GM23338 (cell line): Measurements from ENCODE around the gene CYB561D2. TPM values are rescaled to one million over a fixed set of nuclear protein-coding genes. Genes with fewer than 3 reads are reported as not detected.

ENCODE experiments used
- ATAC-seq: fragments of 200-7000 bp; cut with Tn5 transposase; 3 replicates; pipeline ENCODE4 v1.9.1; 2020
- DNase-seq: peaks from one replicate; pipeline ENCODE4 v3.0.0-alpha.2; 2015; ENCODE audit warnings: low spot score
- H2AFZ ChIP-seq: fragments of 200-600 bp; sonication (generic); 2 replicates; pipeline ENCODE4 v1.8.0; 2016; ENCODE audit warnings: antibody characterized with exemption, mild to moderate bottlenecking, moderate library complexity
- H3F3A ChIP-seq: fragments of 200-600 bp; sonication (generic); replicated peaks from 2 replicates; pipeline ENCODE4 v1.8.0; 2017; ENCODE audit warnings: antibody characterized with exemption, mixed run types, low read depth
- H3K27ac ChIP-seq: fragments of 200-600 bp; sonication (generic); 2 replicates; pipeline ENCODE4 v1.6.1; 2016; ENCODE audit warnings: low read depth
- H3K27me3 ChIP-seq: fragments of 200-600 bp; sonication (generic); 2 replicates; pipeline ENCODE4 v1.8.0; 2016; ENCODE audit warnings: mild to moderate bottlenecking, mixed run types, moderate library complexity; ENCODE audit not compliant: insufficient read depth
- H3K36me3 ChIP-seq: fragments of 200-600 bp; sonication (generic); 2 replicates; pipeline ENCODE4 v1.8.0; 2016; ENCODE audit warnings: mild to moderate bottlenecking; ENCODE audit not compliant: insufficient read depth
- H3K4me1 ChIP-seq: fragments of 200-600 bp; sonication (generic); 2 replicates; pipeline ENCODE4 v1.8.0; 2016; ENCODE audit warnings: mild to moderate bottlenecking, moderate library complexity; ENCODE audit not compliant: insufficient read depth
- H3K4me2 ChIP-seq: fragments of 200-600 bp; sonication (generic); 2 replicates; pipeline ENCODE4 v1.7.1; 2017; ENCODE audit warnings: mixed run types
- H3K4me3 ChIP-seq: fragments of 200-600 bp; sonication (generic); 2 replicates; pipeline ENCODE4 v1.6.1; 2016; ENCODE audit warnings: mixed run types
- H3K79me2 ChIP-seq: fragments of 200-600 bp; sonication (generic); replicated peaks from 2 replicates; pipeline ENCODE4 v1.8.0; 2017; ENCODE audit warnings: mild to moderate bottlenecking; ENCODE audit not compliant: insufficient read depth
- H3K9me2 ChIP-seq: fragments of 200-600 bp; sonication (generic); 2 replicates; pipeline ENCODE4 v1.8.0; 2017; ENCODE audit not compliant: insufficient read depth
- H4K20me1 ChIP-seq: fragments of 200-600 bp; sonication (generic); replicated peaks from 2 replicates; pipeline ENCODE4 v1.8.0; 2017; ENCODE audit warnings: mild to moderate bottlenecking; ENCODE audit not compliant: insufficient read depth
- H3K27ac Mint-ChIP-seq: 2 replicates; pipeline ENCODE4 v1.8.0; 2020; ENCODE audit warnings: inconsistent platforms, mild to moderate bottlenecking, moderate library complexity, mixed read lengths
- H3K27me3 Mint-ChIP-seq: 3 replicates; pipeline ENCODE4 v1.8.0; 2022; ENCODE audit warnings: low read depth, mild to moderate bottlenecking, moderate library complexity, mixed read lengths, inconsistent platforms; ENCODE audit not compliant: insufficient read depth, poor library complexity
- H3K36me3 Mint-ChIP-seq: 3 replicates; pipeline ENCODE4 v1.8.0; 2021; ENCODE audit warnings: low read depth, mild to moderate bottlenecking, inconsistent platforms, moderate library complexity, mixed read lengths
- H3K4me1 Mint-ChIP-seq: 3 replicates; pipeline ENCODE4 v1.8.0; 2020; ENCODE audit warnings: mild to moderate bottlenecking, inconsistent platforms, mixed read lengths
- H3K4me3 Mint-ChIP-seq: 3 replicates; pipeline ENCODE4 v1.8.0; 2021; ENCODE audit warnings: moderate library complexity, mild to moderate bottlenecking, inconsistent platforms, mixed read lengths
- H3K9me3 Mint-ChIP-seq: 3 replicates; pipeline ENCODE4 v1.8.0; 2020; ENCODE audit warnings: moderate library complexity, mild to moderate bottlenecking, inconsistent platforms, mixed read lengths
- CREB1 ChIP-seq: fragments of 250-450 bp; sonication (Bioruptor Pico); IDR thresholded peaks from 2 replicates; pipeline ENCODE4 v1.5.0; 2020; ENCODE audit warnings: low read depth, mild to moderate bottlenecking, moderate library complexity
- EZH2 ChIP-seq: fragments of 200-600 bp; sonication (generic); IDR thresholded peaks from one replicate; pipeline ENCODE4 v1.8.0; 2017; ENCODE audit warnings: antibody characterized with exemption, mild to moderate bottlenecking, low read depth; ENCODE audit not compliant: unreplicated experiment
- JUNB ChIP-seq: IDR thresholded peaks from one replicate; pipeline ENCODE4 v1.6.1; 2016; ENCODE audit warnings: antibody characterized with exemption; ENCODE audit not compliant: unreplicated experiment
- NANOG ChIP-seq: IDR thresholded peaks from 2 replicates; pipeline ENCODE4 v1.6.1; 2016; ENCODE audit warnings: antibody characterized with exemption, borderline replicate concordance
- STAT1 ChIP-seq: IDR thresholded peaks from one replicate; pipeline ENCODE4 v1.6.1; 2016; ENCODE audit warnings: antibody characterized with exemption; ENCODE audit not compliant: unreplicated experiment
- ZNF114 ChIP-seq: fragments of 250-450 bp; sonication (Bioruptor Pico); IDR thresholded peaks from 2 replicates; pipeline ENCODE4 v1.5.0; 2020; ENCODE audit warnings: mild to moderate bottlenecking, moderate library complexity
- ZNF331 ChIP-seq: fragments of 250-450 bp; sonication (Bioruptor Pico); IDR thresholded peaks from 2 replicates; pipeline ENCODE4 v1.5.0; 2020; ENCODE audit warnings: low read depth, mild to moderate bottlenecking, moderate library complexity
- polyA plus RNA-seq: library from polyadenylated mRNA; unstranded; fragments of >200 nt; fragmentation: Nextera tagmentation; extraction: Ambion mirVana; gene quantifications from 2 replicates; pipeline ENCODE4 v1.2.1, GENCODE V29; 2016
- total RNA-seq: library from RNA; depleted of rRNA; stranded (reverse); fragments of >200 nt; shearing (Covaris generic); gene quantifications from 2 replicates; pipeline ENCODE4 v1.2.3, GENCODE V29; 2014
- TF ChIP-seq, protein P1 (sequence below): fragments of 250-450 bp; sonication (Bioruptor Pico); IDR thresholded peaks from 2 replicates; pipeline ENCODE4 v1.5.0; 2020; ENCODE audit warnings: mild to moderate bottlenecking, moderate library complexity
- TF ChIP-seq, protein P2 (sequence below): IDR thresholded peaks from 2 replicates; pipeline ENCODE4 v1.6.1; 2016; ENCODE audit warnings: antibody characterized with exemption

Gene CYB561D2
- total and polyA plus RNA-seq, 2 experiments from 2014 or later, result 10.1 to 18.2 TPM

DNA sequence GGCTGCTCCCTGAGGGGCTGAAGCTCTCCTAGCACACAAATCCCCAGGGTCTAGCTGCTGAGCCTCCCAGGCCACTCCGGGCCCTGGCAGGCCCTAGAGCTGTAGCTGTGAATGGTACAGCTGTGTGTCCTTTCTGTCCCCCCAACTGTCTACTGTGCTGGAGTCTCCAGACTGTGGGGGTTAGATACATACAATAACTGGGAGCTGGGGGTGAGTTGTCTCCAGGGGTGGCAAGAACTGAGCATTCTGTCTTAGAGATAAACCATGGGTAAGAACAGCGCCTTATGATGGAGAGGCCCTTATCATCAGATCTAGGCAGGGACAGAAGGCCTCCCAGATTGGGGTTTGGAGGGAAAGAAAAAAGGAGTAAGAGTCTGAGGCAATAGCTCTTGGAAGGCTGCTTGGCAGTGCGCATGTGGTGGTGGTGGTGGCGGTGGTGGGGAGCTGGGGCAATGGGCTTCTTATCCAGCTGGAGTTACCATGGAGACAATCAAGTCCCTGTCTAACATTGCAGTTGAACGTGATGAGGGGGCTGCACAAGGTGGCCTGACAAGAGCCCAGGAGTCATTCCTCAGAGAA is 3.6 kb downstream of the CYB561D2 start (continued):
- TF ChIP-seq, protein P1, sequence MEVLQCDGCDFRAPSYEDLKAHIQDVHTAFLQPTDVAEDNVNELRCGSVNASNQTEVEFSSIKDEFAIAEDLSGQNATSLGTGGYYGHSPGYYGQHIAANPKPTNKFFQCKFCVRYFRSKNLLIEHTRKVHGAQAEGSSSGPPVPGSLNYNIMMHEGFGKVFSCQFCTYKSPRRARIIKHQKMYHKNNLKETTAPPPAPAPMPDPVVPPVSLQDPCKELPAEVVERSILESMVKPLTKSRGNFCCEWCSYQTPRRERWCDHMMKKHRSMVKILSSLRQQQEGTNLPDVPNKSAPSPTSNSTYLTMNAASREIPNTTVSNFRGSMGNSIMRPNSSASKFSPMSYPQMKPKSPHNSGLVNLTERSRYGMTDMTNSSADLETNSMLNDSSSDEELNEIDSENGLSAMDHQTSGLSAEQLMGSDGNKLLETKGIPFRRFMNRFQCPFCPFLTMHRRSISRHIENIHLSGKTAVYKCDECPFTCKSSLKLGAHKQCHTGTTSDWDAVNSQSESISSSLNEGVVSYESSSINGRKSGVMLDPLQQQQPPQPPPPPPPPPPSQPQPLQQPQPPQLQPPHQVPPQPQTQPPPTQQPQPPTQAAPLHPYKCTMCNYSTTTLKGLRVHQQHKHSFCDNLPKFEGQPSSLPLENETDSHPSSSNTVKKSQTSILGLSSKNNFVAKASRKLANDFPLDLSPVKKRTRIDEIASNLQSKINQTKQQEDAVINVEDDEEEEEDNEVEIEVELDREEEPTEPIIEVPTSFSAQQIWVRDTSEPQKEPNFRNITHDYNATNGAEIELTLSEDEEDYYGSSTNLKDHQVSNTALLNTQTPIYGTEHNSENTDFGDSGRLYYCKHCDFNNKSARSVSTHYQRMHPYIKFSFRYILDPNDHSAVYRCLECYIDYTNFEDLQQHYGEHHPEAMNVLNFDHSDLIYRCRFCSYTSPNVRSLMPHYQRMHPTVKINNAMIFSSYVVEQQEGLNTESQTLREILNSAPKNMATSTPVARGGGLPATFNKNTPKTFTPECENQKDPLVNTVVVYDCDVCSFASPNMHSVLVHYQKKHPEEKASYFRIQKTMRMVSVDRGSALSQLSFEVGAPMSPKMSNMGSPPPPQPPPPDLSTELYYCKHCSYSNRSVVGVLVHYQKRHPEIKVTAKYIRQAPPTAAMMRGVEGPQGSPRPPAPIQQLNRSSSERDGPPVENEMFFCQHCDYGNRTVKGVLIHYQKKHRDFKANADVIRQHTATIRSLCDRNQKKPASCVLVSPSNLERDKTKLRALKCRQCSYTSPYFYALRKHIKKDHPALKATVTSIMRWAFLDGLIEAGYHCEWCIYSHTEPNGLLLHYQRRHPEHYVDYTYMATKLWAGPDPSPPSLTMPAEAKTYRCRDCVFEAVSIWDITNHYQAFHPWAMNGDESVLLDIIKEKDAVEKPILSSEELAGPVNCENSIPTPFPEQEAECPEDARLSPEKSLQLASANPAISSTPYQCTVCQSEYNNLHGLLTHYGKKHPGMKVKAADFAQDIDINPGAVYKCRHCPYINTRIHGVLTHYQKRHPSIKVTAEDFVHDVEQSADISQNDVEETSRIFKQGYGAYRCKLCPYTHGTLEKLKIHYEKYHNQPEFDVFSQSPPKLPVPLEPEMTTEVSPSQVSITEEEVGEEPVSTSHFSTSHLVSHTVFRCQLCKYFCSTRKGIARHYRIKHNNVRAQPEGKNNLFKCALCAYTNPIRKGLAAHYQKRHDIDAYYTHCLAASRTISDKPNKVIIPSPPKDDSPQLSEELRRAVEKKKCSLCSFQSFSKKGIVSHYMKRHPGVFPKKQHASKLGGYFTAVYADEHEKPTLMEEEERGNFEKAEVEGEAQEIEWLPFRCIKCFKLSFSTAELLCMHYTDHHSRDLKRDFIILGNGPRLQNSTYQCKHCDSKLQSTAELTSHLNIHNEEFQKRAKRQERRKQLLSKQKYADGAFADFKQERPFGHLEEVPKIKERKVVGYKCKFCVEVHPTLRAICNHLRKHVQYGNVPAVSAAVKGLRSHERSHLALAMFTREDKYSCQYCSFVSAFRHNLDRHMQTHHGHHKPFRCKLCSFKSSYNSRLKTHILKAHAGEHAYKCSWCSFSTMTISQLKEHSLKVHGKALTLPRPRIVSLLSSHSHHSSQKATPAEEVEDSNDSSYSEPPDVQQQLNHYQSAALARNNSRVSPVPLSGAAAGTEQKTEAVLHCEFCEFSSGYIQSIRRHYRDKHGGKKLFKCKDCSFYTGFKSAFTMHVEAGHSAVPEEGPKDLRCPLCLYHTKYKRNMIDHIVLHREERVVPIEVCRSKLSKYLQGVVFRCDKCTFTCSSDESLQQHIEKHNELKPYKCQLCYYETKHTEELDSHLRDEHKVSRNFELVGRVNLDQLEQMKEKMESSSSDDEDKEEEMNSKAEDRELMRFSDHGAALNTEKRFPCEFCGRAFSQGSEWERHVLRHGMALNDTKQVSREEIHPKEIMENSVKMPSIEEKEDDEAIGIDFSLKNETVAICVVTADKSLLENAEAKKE, result no peak
- TF ChIP-seq ZNF331 (CRISPR knock-in tag) (no peak), JUNB (no peak), NANOG (no peak), STAT1 (no peak), ZNF114 (CRISPR knock-in tag) (no peak), CREB1 (CRISPR knock-in tag) (no peak)

DNA sequence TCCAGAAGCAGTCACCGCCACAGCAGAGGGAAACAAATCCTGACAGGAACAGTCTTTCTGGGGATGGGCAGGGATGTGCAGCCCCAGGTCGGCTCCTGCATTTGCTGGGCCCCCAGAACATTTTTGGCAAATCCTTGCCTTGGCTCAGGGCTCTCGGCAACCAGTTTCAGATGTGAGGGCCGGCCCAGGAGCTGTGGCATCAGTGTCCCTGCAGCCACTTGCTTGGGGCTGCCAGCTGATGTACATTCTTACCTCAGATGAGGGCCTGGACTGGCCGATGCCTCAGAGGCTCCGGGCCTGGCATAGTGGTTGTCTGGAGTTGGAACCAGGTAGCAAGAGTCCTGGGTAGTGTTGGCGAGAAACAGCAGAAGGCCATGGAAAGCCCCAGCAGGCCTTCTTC is 4.2 kb downstream of the CYB561D2 start:
- no peak overlapping the region for H2AFZ ChIP-seq
- H3K79me2 ChIP-seq, result peaks cover 21% of the 10 kb centered on the region
- no peaks in the 10 kb centered on the region for H3K36me3 ChIP-seq
- peaks cover 13% of the 10 kb centered on the region; the same call in 1 of the 2 replicates for H3K4me1 ChIP-seq
- Mint-ChIP-seq H3K4me3 (no peak overlapping the region), H3K9me3 (no peaks in the 10 kb centered on the region), H3K27ac (no peak overlapping the region), H3K4me1 (peaks cover 31% of the 10 kb centered on the region), H3K27me3 (peaks cover 11% of the 10 kb centered on the region), H3K36me3 (peaks cover 8% of the 10 kb centered on the region)
- no peaks in the 10 kb centered on the region for H3K9me2 ChIP-seq
- H3K27me3 ChIP-seq, result no peaks in the 10 kb centered on the region
- H3F3A ChIP-seq, result no peaks in the 10 kb centered on the region
- H3K27ac ChIP-seq, result no peak overlapping the region
- H3K4me2 ChIP-seq, result no peak overlapping the region
- peaks cover 24% of the 10 kb centered on the region for H4K20me1 ChIP-seq
- no peak overlapping the region for H3K4me3 ChIP-seq
- DNase-seq, result no peak
- ATAC-seq, result no peak
- TF ChIP-seq JUNB (no peak), ZNF331 (CRISPR knock-in tag) (no peak), EZH2 (no peak)
- TF ChIP-seq, protein P2, sequence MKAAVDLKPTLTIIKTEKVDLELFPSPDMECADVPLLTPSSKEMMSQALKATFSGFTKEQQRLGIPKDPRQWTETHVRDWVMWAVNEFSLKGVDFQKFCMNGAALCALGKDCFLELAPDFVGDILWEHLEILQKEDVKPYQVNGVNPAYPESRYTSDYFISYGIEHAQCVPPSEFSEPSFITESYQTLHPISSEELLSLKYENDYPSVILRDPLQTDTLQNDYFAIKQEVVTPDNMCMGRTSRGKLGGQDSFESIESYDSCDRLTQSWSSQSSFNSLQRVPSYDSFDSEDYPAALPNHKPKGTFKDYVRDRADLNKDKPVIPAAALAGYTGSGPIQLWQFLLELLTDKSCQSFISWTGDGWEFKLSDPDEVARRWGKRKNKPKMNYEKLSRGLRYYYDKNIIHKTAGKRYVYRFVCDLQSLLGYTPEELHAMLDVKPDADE, result no peak
- TF ChIP-seq, protein P1, result no peak
